HG03520 (cell line): ENCODE data around the gene KLF14.
"Not testable (repeated sequence)": the region's sequence is repeated elsewhere in the genome, so short reads cannot be mapped to it uniquely, and the experiment has no call there.

Source experiments
- ATAC-seq: cut with Tn5 transposase; IDR thresholded peaks from one replicate; pipeline ENCODE4 v1.9.1; 2021; ENCODE audit warnings: mild to moderate bottlenecking, moderate library complexity; ENCODE audit not compliant: unreplicated experiment

KLF14 gene

DNA sequence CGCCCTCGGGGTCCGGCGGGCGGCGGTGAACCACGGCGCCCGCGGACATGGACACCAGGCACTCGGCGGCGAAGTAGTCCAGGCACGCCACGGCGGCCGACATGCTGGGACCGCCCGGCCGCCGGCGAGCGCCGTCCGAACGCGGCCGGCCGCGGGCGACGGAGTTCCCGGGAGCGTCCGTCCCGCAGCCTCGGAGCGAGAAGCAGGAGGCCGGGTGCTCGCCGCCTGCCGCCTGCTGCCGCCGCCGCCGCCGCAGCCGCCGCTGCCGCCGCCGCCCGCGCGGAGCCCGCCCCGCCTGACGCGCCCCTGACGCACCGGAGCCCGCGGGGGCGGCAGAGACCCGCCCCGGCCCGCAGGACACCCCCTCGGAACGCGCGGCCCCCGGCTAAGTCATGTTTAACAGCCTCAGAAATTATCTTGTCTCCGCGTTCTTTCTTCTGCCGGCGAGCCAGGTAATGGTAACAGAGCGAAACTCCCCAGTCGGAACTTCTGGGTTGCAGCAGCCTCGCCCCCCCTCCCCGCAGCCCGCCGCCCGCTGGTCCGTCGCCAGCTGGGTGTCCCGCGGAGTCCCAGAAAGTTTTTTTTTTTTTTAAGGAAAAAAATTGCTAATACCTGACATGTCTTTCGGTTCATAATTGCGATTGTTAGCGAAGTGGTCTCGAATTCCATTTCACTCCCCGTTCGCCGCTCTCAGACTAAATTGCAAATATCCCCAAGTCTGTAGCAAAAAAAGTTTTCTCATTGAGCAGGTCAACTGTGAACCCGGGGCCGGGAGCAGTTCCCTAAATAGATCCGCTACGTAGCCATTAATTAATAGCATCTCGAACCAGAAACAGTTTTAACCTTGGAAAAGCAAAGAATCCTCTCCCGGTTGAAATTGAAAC lies at the start of gene KLF14:
KLF14 (minus strand) TSS at position 277 of the 884 bp plus-strand sequence; CDS start at position 103, 174 bp downstream.
- ATAC-seq: no peak

- no peak for ATAC-seq
Measured at GRCh38 chr7:130781346-130781745, 47.3 kb upstream of the KLF14 start.

DNA sequence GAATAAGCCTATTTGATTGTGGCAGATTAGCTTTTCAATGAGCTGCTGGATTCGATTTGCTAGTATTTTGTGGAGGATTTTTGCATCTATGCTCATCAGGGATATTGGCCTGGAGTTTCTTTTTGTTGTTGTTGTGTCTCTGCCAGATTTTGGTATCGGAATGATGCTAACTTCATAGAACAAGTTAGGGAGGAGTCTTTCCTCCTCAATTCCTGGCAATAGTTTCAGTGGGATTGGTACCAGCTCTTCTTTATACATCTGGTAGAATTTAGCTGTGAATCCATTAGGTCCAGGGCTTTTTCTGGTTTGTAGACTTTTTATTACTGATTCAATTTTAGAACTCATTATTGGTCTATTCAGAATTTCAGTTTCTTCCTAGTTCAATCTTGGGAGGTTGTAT lies 43.4 kb upstream of the KLF14 start:
- ATAC-seq: no peak

- ATAC-seq: not testable (repeated sequence)
Measured at GRCh38 chr7:130772456-130772855, 38.4 kb upstream of the KLF14 start.

- no peak for ATAC-seq
Measured at GRCh38 chr7:130768854-130769253, 34.8 kb upstream of the KLF14 start.

DNA sequence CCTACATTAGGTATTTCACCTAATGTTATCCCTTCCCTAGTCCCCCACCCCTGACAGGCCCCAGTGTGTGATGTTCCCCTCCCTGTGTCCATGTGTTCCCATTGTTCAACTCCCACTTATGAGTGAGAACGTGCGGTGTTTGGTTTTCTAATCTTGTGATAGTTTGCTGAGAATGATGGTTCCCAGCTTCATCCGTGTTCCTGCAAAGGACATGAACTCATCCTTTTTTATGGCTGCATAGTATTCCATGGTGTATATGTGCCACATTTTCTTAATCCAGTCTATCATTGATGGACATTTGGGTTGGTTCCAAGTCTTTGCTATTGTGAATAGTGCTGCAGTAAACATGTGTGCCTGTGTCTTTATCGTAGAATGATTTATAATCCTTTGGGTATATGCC lies 30.6 kb upstream of the KLF14 start:
- not testable (repeated sequence) for ATAC-seq

- no peak for ATAC-seq
Measured at GRCh38 chr7:130758429-130759056, 24.5 kb upstream of the KLF14 start.

GRCh38 chr7:130756316-130756715 lies 22.3 kb upstream of the KLF14 start:
- ATAC-seq: no peak

DNA sequence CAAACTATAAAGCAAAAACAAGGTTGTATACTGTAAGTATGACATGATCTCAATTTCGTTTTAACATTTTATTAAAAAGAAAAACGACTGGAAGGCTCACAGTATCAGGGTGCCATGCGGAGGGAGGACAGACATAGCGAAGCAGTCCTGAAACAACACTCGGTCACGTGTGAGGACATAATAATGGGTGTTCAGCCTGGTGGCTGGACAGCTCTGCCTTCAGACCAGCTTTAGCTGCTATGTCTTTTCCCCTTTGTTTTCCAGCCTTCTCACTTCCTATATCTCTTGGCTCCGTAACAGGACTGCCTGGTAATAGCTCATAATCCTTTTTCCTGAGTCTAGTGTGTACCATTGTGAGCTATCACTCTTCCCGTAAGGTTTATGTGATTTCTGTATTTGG lies 18.4 kb upstream of the KLF14 start:
- ATAC-seq: no peak

- ATAC-seq: no peak
Measured at GRCh38 chr7:130750755-130751154, 16.7 kb upstream of the KLF14 start.

- ATAC-seq: no peak
Measured at GRCh38 chr7:130748531-130749389, 14.8 kb upstream of the KLF14 start.

- no peak for ATAC-seq
Measured at GRCh38 chr7:130741331-130741995, 7.5 kb upstream of the KLF14 start.

- no peak for ATAC-seq
Measured at GRCh38 chr7:130740606-130741005, 6.6 kb upstream of the KLF14 start.

DNA sequence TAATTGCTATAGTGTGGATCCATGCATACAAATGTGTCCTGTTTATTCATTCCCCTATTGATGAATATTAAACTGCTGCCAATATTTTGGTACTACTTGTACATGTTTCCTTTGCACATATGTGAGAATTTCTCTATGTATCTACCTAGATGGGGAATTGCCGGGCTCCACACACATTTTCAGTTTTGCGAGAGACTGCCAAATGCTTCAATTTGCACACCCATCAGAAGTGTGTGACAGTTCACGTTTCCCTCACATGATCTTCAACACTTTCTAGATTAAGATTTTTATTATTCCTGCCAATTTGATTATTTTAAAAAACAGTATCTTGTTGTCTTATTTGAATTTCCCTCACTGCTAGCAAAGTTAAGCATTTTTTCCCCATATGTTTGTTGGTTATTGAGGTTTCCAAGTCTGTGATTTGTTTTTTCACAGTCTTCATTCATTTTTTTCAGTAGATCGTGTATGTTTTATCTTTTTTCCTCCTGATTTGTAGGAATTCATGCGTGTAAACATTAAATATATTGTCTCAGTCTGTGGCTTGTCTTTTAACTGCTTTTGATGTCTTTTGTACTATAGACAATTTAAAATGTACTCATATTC lies 2.4 kb upstream of the KLF14 start:
- ATAC-seq: no peak

DNA sequence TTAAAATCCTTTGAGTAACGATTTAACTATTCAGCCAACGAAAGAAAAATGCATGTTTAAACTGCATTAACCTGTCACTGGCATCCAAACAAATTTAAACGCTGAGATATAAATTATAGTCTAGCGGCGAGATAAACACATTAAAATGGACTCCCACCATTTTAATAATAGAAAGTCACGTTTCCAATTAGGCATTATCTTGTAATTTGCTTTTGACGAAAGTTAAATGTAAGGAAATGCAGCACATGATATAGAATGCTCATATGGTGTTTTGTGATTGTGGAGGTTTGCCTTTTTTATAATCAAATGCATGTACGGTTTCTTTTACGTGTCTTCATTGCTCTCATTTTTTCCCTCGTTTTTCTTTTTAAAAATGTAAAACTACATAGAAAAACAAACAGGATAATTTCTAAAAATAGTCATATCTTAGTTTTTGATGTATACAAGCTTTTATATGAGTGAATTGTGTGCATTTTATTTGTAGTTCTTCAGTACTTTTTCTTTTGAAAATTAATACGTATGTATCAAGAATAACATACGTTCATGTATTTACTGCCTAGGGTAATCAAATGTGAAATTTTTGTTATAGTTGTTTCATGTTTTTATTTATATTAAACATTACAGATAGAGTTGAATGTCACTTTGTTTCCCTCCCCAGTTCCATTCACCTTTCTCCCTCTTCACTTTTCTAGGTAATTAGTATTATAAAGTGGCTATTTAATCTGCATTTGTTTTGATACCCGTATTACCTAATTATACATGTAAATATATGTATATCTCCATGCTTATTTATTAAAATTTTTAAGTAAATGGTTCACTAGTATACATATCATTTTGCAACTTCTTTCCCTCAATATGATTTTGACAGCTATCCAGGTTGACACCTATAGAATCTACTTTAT lies 1.1 kb upstream of the KLF14 start:
- no peak for ATAC-seq

- ATAC-seq: no peak
Measured at GRCh38 chr7:130732980-130733930, 752 bp downstream of the KLF14 start.

DNA sequence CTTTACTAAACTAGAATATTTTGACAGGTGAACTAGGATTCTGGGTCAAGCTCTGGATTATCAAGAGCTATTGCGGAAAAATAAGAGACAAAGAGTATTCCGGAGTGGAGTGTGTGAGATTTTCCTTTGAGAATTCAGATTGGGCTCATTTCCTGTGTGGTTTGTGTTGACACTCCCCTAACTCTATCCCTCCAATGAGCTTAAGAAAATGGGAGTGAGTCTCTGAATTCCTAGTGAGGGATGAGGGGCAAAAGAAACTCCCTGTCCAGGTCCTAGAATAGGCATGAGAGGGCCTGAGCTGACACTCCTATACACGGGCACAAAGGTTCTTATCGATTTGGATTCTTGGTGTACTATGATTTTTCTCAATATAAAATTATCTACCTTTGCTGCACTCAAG lies 10.2 kb downstream of the KLF14 start:
- no peak for ATAC-seq
